Measurements from ENCODE around the gene TCTN1. TPM values are rescaled to one million over a fixed set of nuclear protein-coding genes. Genes with fewer than 3 reads are reported as not detected.

The TCTN1 gene
- total RNA-seq, 1 experiment from 2014 or later, result 11.1 TPM

GRCh38 chr12:110564471-110564991 is 49.4 kb upstream of the TCTN1 start:
- Mint-ChIP-seq H3K4me3 (no peak overlapping the region), H3K27me3 (ENCODE audit: low read depth) (no peaks in the 10 kb centered on the region)

More at GRCh38 chr12:110564471-110564991, 49.4 kb upstream of the TCTN1 start:
- no peak overlapping the region for H2BK12ac ChIP-seq (ENCODE audit: insufficient read length, low read depth, low read length)
- H3K79me2 ChIP-seq (ENCODE audit: insufficient read depth, low read length), result peaks cover 7% of the 10 kb centered on the region; the same call in 1 of the 2 replicates
- H2AK5ac ChIP-seq (ENCODE audit: insufficient read length, low read length), result no peak overlapping the region
- no peak overlapping the region for H3K4ac ChIP-seq (ENCODE audit: low read depth, low read length)
- peaks cover 5% of the 10 kb centered on the region for H3K79me1 ChIP-seq (ENCODE audit: insufficient read depth, low read depth, low read length, poor library complexity, severe bottlenecking)
- H2BK120ac ChIP-seq (ENCODE audit: low read depth, low read length, poor library complexity, severe bottlenecking), result no peak overlapping the region
- H4K20me1 ChIP-seq (ENCODE audit: control insufficient read depth, insufficient read depth, insufficient read length), result no peaks in the 10 kb centered on the region
- no peak overlapping the region for H2BK20ac ChIP-seq (ENCODE audit: low read depth, low read length, poor library complexity, severe bottlenecking)
- no peak for TF ChIP-seq CTCF (conservative IDR thresholded peaks at IDR 0.05)
- H2AFZ ChIP-seq (ENCODE audit: low read length), result no peak overlapping the region
- no peak overlapping the region for H4K91ac ChIP-seq (ENCODE audit: insufficient read length, low read depth, low read length)
- no peak overlapping the region for H3K27ac ChIP-seq (ENCODE audit: insufficient read length, low read depth, low read length)
- H3K27me3 ChIP-seq (ENCODE audit: insufficient read depth, low read length), result no peaks in the 10 kb centered on the region
- no peaks in the 10 kb centered on the region for H3K4me1 ChIP-seq (ENCODE audit: insufficient read depth, low read length)
- Mint-ChIP-seq H3K27ac (no peak overlapping the region), H3K9me3 (peaks cover 5 to 8% of the 10 kb centered on the region in 2 experiments; a peak in 3 of 5 replicates), H3K36me3 (ENCODE audit: insufficient read depth in 1 of 3, low read depth in 3 of 3) (peaks cover 3 to 5% (median 3%) of the 10 kb centered on the region in 3 experiments; a peak in 6 of 7 replicates), H3K4me1 (peaks cover 4 to 11% of the 10 kb centered on the region in 2 experiments)
- no peak overlapping the region for H3K14ac ChIP-seq (ENCODE audit: insufficient read depth, low read length)
- no peak overlapping the region for H3K18ac ChIP-seq (ENCODE audit: insufficient read length, low read depth, low read length)
- 100% methylated on average over 2 of the region's 8 CpGs for WGBS (ENCODE audit: extremely low coverage, insufficient read length, low lambda C conversion rate)
- H3K9me3 ChIP-seq (ENCODE audit: control insufficient read depth, low read depth, low read length), result no peaks in the 10 kb centered on the region
- no peak overlapping the region for H2BK15ac ChIP-seq (ENCODE audit: low read depth, low read length)
- H4K5ac ChIP-seq (ENCODE audit: insufficient read length, low read depth, low read length), result no peak overlapping the region
- no peak overlapping the region for H3T11ph ChIP-seq (ENCODE audit: low read length)
- H4K8ac ChIP-seq (replicated peaks; ENCODE audit: insufficient read length, low read depth, low read length), result no peak overlapping the region
- H3K9ac ChIP-seq (ENCODE audit: extremely low read depth, insufficient read length, low read length), result no peak overlapping the region
- DNase-seq, result no peak
- H3K23me2 ChIP-seq (ENCODE audit: insufficient read length, low read depth, low read length, poor library complexity, severe bottlenecking), result no peaks in the 10 kb centered on the region
- H3K23ac ChIP-seq (ENCODE audit: insufficient read length, low read depth, low read length), result no peak overlapping the region
- no peak overlapping the region for H3K56ac ChIP-seq (ENCODE audit: insufficient read length, low read depth, low read length)
- H2BK5ac ChIP-seq (ENCODE audit: insufficient read length, low read length), result no peak overlapping the region
- no peak overlapping the region for H3K4me2 ChIP-seq (ENCODE audit: insufficient read depth, insufficient read length, low read length)

Measured in H9 (cell line).